Endothelial cell of umbilical vein (primary cell): ENCODE measurements around the gene SPRR2A. TPM values are rescaled to one million over a fixed set of nuclear protein-coding genes. Genes with fewer than 3 reads are reported as not detected.

ENCODE experiments used
- BruUV-seq: library from RNA; stranded (reverse); fragments of 400-500 nt; replicated peaks from 2 replicates; lab custom pipeline; 2021; lab: Mats Ljungman, UMichigan
- CTCF ChIA-PET: fragments of 300-600, 350-600 bp; sonication (Branson Sonifier 250); formaldehyde crosslinking; loops from one replicate; lab custom pipeline; 2021; ENCODE audit warnings: antibody characterized with exemption, inconsistent platforms; lab: Charles Lee
- POLR2A ChIA-PET: fragments of 300-600, 350-600 bp; sonication (Branson Sonifier 250); formaldehyde crosslinking; loops from one replicate; lab custom pipeline; 2021; ENCODE audit warnings: antibody characterized with exemption, inconsistent platforms; lab: Charles Lee
- DNase-seq: peaks from one replicate; pipeline ENCODE4 v3.0.0-alpha.2; 2011; ENCODE audit warnings: low read depth, low spot score
- FAIRE-seq: peaks from 2 replicates; lab custom pipeline; 2011; peaks lifted over from hg19 to GRCh38; lab: Jason Lieb, UNC
- H2AFZ ChIP-seq: 2 replicates; pipeline ENCODE4 v1.6.0; 2012; ENCODE audit warnings: low read depth, low read length, control low read depth, inconsistent platforms
- H3K27ac ChIP-seq: 2 replicates; pipeline ENCODE4 v1.5.1; 2011; ENCODE audit warnings: low read depth, mild to moderate bottlenecking, control low read depth, low read length, moderate library complexity; ENCODE audit not compliant: insufficient read depth
- H3K27me3 ChIP-seq, 2 experiments: 2 replicates each; pipeline versions ENCODE4 v1.6.0 to v1.6.1; 2011; ENCODE audit warnings: low read length in 2 of 2, mixed read lengths in 1 of 2; ENCODE audit not compliant: control insufficient read depth in 2 of 2, insufficient read depth in 2 of 2
- H3K36me3 ChIP-seq, 2 experiments: 2 replicates in 1 of 2; 3 replicates in 1 of 2; pipeline ENCODE4 v1.5.1; 2011; ENCODE audit warnings: low read length in 2 of 2, mild to moderate bottlenecking in 1 of 2, moderate library complexity in 1 of 2; ENCODE audit not compliant: control insufficient read depth in 2 of 2, insufficient read depth in 2 of 2; ENCODE audit errors: extremely low read depth in 1 of 2
- H3K4me1 ChIP-seq: 3 replicates; pipeline ENCODE4 v1.5.1; 2011; ENCODE audit warnings: mild to moderate bottlenecking, low read length; ENCODE audit not compliant: control insufficient read depth, insufficient read depth; ENCODE audit errors: extremely low read depth
- H3K4me2 ChIP-seq: 2 replicates; pipeline ENCODE4 v1.6.1; 2011; ENCODE audit warnings: low read length, control low read depth, mixed read lengths; ENCODE audit not compliant: insufficient read depth
- H3K4me3 ChIP-seq, 3 experiments: fragments of 200-600 bp in 1 of 3; sonication (generic), shearing (Covaris generic) in 1 of 3; replicated peaks in 1 of 3; 2 replicates each; pipeline ENCODE4 v1.5.1; 2011 to 2016; ENCODE audit warnings: control low read depth in 3 of 3, low read length in 3 of 3, mild to moderate bottlenecking in 2 of 3, inconsistent platforms in 1 of 3, low read depth in 1 of 3, moderate library complexity in 1 of 3; ENCODE audit not compliant: insufficient read depth in 1 of 3
- H3K79me2 ChIP-seq: 2 replicates; pipeline ENCODE4 v1.6.0; 2012; ENCODE audit warnings: low read length, inconsistent platforms; ENCODE audit not compliant: control insufficient read depth, insufficient read depth
- H3K9ac ChIP-seq: replicated peaks from 2 replicates; pipeline ENCODE3; 2011; ENCODE audit warnings: low read length, control low read depth; ENCODE audit not compliant: insufficient read depth; ENCODE audit errors: extremely low read depth
- H3K9me1 ChIP-seq: replicated peaks from 3 replicates; pipeline ENCODE4 v1.6.0; 2011; ENCODE audit warnings: mild to moderate bottlenecking, low read length; ENCODE audit not compliant: control insufficient read depth, insufficient read depth; ENCODE audit errors: extremely low read depth
- H3K9me3 ChIP-seq: replicated peaks from 2 replicates; pipeline ENCODE4 v1.5.1; 2012; ENCODE audit warnings: low read length, inconsistent platforms; ENCODE audit not compliant: control insufficient read depth, insufficient read depth
- H4K20me1 ChIP-seq: replicated peaks from 2 replicates; pipeline ENCODE3; 2011; ENCODE audit warnings: mild to moderate bottlenecking, low read length; ENCODE audit not compliant: control insufficient read depth, insufficient read depth; ENCODE audit errors: extremely low read depth
- EZH2 ChIP-seq: IDR thresholded peaks from 2 replicates; pipeline ENCODE4 v1.6.1; 2012; ENCODE audit warnings: borderline replicate concordance, low read depth, mild to moderate bottlenecking, moderate library complexity, low read length, inconsistent platforms; ENCODE audit not compliant: severe bottlenecking
- FOS ChIP-seq: IDR thresholded peaks from 2 replicates; pipeline ENCODE4 v1.6.1; 2011; ENCODE audit warnings: mild to moderate bottlenecking, low read length, moderate library complexity, borderline replicate concordance; ENCODE audit not compliant: insufficient read depth
- GATA2 ChIP-seq: IDR thresholded peaks from 2 replicates; pipeline ENCODE4 v1.7.0; 2011; ENCODE audit warnings: low read depth, mild to moderate bottlenecking, moderate library complexity, mixed read lengths, low read length; ENCODE audit not compliant: insufficient read length, insufficient read depth
- JUN ChIP-seq: IDR thresholded peaks from 2 replicates; pipeline ENCODE4 v1.6.1; 2011; ENCODE audit warnings: borderline replicate concordance, low read depth; ENCODE audit not compliant: insufficient read length, insufficient read depth
- MYC ChIP-seq: IDR thresholded peaks from one replicate; pipeline ENCODE4 v1.6.1; 2011; ENCODE audit warnings: mild to moderate bottlenecking, low read depth, low read length
- POLR2A ChIP-seq: IDR thresholded peaks from 2 replicates; pipeline ENCODE4 v1.6.1; 2012; ENCODE audit warnings: low read depth, mild to moderate bottlenecking, control low read depth, low read length
- POLR2AphosphoS5 ChIP-seq: IDR thresholded peaks from 2 replicates; pipeline ENCODE4 v1.6.1; 2012; ENCODE audit warnings: low read depth, mild to moderate bottlenecking, control low read depth, low read length, moderate library complexity; ENCODE audit not compliant: insufficient read depth
- dilution Hi-C: fragments of 300-500 bp; cut with MboI; formaldehyde crosslinking; loops from one replicate; pipeline ENCODE4 v1.15.0; 2019; ENCODE audit warnings: low sequenced_read_pairs; ENCODE audit not compliant: extremely low pct_ligation_motif_present
- intact Hi-C: fragments of 100-400 bp; cut with micrococcal nuclease; formaldehyde crosslinking; loops from one replicate; pipeline ENCODE4 v1.10.0; 2022
- polyA plus RNA-seq, 4 experiments: library from polyadenylated mRNA; depleted of rRNA in 3 of 4; stranded (reverse) in 3 of 4; unstranded in 1 of 4; fragments of >200 nt; gene quantifications; 2 replicates each; pipeline versions ENCODE4 v1.2.1 to v1.2.3, GENCODE V29; 2011 to 2012; ENCODE audit warnings: missing spikeins in 1 of 4
- total RNA-seq: library from RNA; stranded (reverse); gene quantifications from 2 replicates; pipeline ENCODE4 v1.2.3, GENCODE V29; 2021
- TF ChIP-seq, protein P1 (sequence below), 2 donors: IDR thresholded peaks; 1 replicate in 1 of 2; 2 replicates in 1 of 2; pipeline ENCODE4 v1.5.1; 2011; ENCODE audit warnings: low read length in 2 of 2, mild to moderate bottlenecking in 2 of 2, moderate library complexity in 2 of 2, control low read depth in 1 of 2, inconsistent platforms in 1 of 2, low read depth in 1 of 2; ENCODE audit not compliant: insufficient read depth in 1 of 2; ENCODE audit errors: extremely low read depth in 1 of 2
- TF ChIP-seq, protein P2 (sequence below): IDR thresholded peaks from 2 replicates; pipeline ENCODE4 v1.6.1; 2011; ENCODE audit not compliant: insufficient read depth, insufficient read length

The SPRR2A gene
- total and polyA plus RNA-seq, 2 donors (not counting 3 experiments of a cell fraction or from before 2014, with no cell fraction given), result not detected

DNA sequence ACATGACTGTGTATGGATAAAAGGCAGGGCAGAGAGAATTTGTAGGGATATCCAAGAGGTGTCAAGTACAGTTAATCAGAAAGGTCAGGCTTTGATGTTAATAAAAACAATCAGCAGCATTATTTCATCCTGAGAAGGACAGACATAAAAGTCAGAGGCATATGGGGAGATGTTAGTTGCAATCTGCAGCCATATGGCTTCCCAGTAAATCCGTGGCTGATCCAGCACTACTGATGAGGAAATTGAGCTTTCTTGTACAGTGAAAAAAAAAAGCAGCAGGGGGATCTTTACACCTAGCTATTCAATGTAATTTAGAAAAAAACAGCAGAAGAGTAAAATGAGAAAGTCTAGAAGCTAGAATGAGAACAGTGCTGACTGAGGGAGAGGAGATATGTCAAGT, 28.5 kb downstream of the SPRR2A start:
- DNase-seq (no peak), FAIRE-seq (no peak)
- no peaks in the 10 kb centered on the region for H3K4me1 ChIP-seq
- no peak overlapping the region for H3K4me3 ChIP-seq
- no peak overlapping the region for H2AFZ ChIP-seq
- H3K9me3 ChIP-seq, result no peaks in the 10 kb centered on the region
- H3K27me3 ChIP-seq, result no peaks in the 10 kb centered on the region
- TF ChIP-seq, protein P1, sequence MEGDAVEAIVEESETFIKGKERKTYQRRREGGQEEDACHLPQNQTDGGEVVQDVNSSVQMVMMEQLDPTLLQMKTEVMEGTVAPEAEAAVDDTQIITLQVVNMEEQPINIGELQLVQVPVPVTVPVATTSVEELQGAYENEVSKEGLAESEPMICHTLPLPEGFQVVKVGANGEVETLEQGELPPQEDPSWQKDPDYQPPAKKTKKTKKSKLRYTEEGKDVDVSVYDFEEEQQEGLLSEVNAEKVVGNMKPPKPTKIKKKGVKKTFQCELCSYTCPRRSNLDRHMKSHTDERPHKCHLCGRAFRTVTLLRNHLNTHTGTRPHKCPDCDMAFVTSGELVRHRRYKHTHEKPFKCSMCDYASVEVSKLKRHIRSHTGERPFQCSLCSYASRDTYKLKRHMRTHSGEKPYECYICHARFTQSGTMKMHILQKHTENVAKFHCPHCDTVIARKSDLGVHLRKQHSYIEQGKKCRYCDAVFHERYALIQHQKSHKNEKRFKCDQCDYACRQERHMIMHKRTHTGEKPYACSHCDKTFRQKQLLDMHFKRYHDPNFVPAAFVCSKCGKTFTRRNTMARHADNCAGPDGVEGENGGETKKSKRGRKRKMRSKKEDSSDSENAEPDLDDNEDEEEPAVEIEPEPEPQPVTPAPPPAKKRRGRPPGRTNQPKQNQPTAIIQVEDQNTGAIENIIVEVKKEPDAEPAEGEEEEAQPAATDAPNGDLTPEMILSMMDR (IDR thresholded peaks at IDR 0.05; ENCODE audit: extremely low read depth in 1 of 2, insufficient read depth in 1 of 2, low read depth in 1 of 2, low read length in 2 of 2), result no peak
- H3K9me1 ChIP-seq, result no peaks in the 10 kb centered on the region
- H3K36me3 ChIP-seq, result no peaks in the 10 kb centered on the region
- H3K79me2 ChIP-seq, result no peaks in the 10 kb centered on the region
- POLR2A ChIA-PET, result no interaction called here
- H3K27ac ChIP-seq, result no peak overlapping the region
- CTCF ChIA-PET, result no interaction called here
- H3K4me2 ChIP-seq, result no peak overlapping the region
- H3K9ac ChIP-seq, result no peak overlapping the region
- dilution Hi-C loops, result no loop called here
- no peaks in the 10 kb centered on the region for H4K20me1 ChIP-seq
- BruUV-seq, result no TSS peak
- intact Hi-C loops, result no loop called here

DNA sequence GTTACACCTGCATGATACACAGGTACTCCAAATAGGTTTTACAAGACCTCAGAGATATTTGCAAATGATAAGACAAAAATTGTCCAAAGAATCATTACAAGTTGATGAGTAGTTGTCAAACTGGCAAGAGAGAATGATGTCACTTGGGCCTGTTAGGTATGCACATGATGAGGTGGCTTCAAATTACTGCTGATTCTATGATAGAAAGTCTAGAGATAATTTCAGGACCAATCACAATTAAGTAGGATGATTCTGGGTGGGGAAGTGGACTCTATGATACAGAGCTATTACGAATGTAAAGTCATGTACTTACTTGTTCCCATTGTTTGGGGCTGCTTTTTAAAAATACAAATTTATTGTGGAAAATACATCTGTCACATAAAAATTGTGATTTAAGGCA, 31.5 kb downstream of the SPRR2A start:
- intact Hi-C loops (no loop called here), dilution Hi-C loops (no loop called here)
- no peak overlapping the region for H3K4me3 ChIP-seq
- BruUV-seq, result no TSS peak
- no peak for TF ChIP-seq FOS
- no peak for TF ChIP-seq POLR2A
- TF ChIP-seq GATA2, result no peak
- no peak for TF ChIP-seq MYC
- TF ChIP-seq EZH2, result no peak
- no peak for TF ChIP-seq JUN
- TF ChIP-seq, protein P2, sequence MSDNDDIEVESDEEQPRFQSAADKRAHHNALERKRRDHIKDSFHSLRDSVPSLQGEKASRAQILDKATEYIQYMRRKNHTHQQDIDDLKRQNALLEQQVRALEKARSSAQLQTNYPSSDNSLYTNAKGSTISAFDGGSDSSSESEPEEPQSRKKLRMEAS, result no peak
- TF ChIP-seq, protein P1 (IDR thresholded peaks at IDR 0.05; ENCODE audit: extremely low read depth in 1 of 2, insufficient read depth in 1 of 2, low read depth in 1 of 2, low read length in 2 of 2), result no peak
- no peak for TF ChIP-seq POLR2AphosphoS5
- no peaks in the 10 kb centered on the region for H3K9me3 ChIP-seq
- no peaks in the 10 kb centered on the region for H3K36me3 ChIP-seq
- no peak overlapping the region for H2AFZ ChIP-seq
- DNase-seq (no peak), FAIRE-seq (no peak)
- no peaks in the 10 kb centered on the region for H3K27me3 ChIP-seq
- H3K27ac ChIP-seq, result no peak overlapping the region
- CTCF ChIA-PET, result no interaction called here
- POLR2A ChIA-PET, result no interaction called here
- no peak overlapping the region for H3K4me2 ChIP-seq
- H3K79me2 ChIP-seq, result no peaks in the 10 kb centered on the region
- H3K4me1 ChIP-seq, result no peaks in the 10 kb centered on the region
- H4K20me1 ChIP-seq, result no peaks in the 10 kb centered on the region
- H3K9me1 ChIP-seq, result no peaks in the 10 kb centered on the region
- no peak overlapping the region for H3K9ac ChIP-seq
